HG03103 (cell line): ENCODE data around the gene DOP1A.

ENCODE experiments used
- ATAC-seq: cut with Tn5 transposase; IDR thresholded peaks from one replicate; pipeline ENCODE4 v1.9.1; 2021; ENCODE audit warnings: low read depth; ENCODE audit not compliant: unreplicated experiment

The DOP1A gene

GRCh38 chr6:83192871-83193746 lies 125.6 kb downstream of the DOP1A start, which contains the start of the genes PGM3 and RWDD2A:
TSS of gene PGM3 (minus strand) at chr6:83193265. CDS start at chr6:83191012, 2,253 bp downstream.
TSS of gene RWDD2A (plus strand) at chr6:83193357. CDS start at chr6:83194452, 1,095 bp downstream.
- ATAC-seq, result peak; percentile 96

- ATAC-seq, result peak; percentile 22
Measured at GRCh38 chr6:83193747-83194566, 126.5 kb downstream of the DOP1A start.

- ATAC-seq, result no peak
Measured at GRCh38 chr6:83198486-83199172, 131.2 kb downstream of the DOP1A start.

GRCh38 chr6:83199173-83199862 lies 131.8 kb downstream of the DOP1A start:
- no peak for ATAC-seq

- no peak for ATAC-seq
Measured at GRCh38 chr6:83199863-83200225, 132.4 kb downstream of the DOP1A start.

GRCh38 chr6:83202031-83202430 lies 134.6 kb downstream of the DOP1A start:
- ATAC-seq, result no peak

- ATAC-seq, result peak; percentile 100
Measured at GRCh38 chr6:83215131-83216047, 147.9 kb downstream of the DOP1A start.

- ATAC-seq, result no peak
Measured at GRCh38 chr6:83216806-83217205, 149.3 kb downstream of the DOP1A start.
